Smooth muscle cell (in vitro differentiated cells): ENCODE measurements around the gene GRIPAP1. TPM values are rescaled to one million over a fixed set of nuclear protein-coding genes. Genes with fewer than 3 reads are reported as not detected.
"Not testable (repeated sequence)": the region's sequence is repeated elsewhere in the genome, so short reads cannot be mapped to it uniquely, and the experiment has no call there.

ENCODE experiments used
- DNase-seq: peaks from one replicate; lab custom pipeline; 2025; ENCODE audit not compliant: unreplicated experiment; lab: John Stamatoyannopoulos, UW
- H2AFZ ChIP-seq: fragments of 200-600 bp; sonication (generic); 2 replicates; pipeline ENCODE4 v1.6.0; 2016; ENCODE audit warnings: antibody characterized with exemption, low read depth, mild to moderate bottlenecking
- H3F3A ChIP-seq: fragments of 200-600 bp; sonication (generic); 2 replicates; pipeline ENCODE4 v1.6.0; 2017; ENCODE audit warnings: antibody characterized with exemption, low read depth
- H3K27ac ChIP-seq: fragments of 200-600 bp; sonication (generic); 2 replicates; pipeline ENCODE4 v1.5.1; 2016; ENCODE audit warnings: low read depth, mild to moderate bottlenecking
- H3K27me3 ChIP-seq: fragments of 200-600 bp; sonication (generic); 2 replicates; pipeline ENCODE4 v1.6.1; 2016; ENCODE audit warnings: low read depth, mild to moderate bottlenecking
- H3K36me3 ChIP-seq: fragments of 200-600 bp; sonication (generic); 2 replicates; pipeline ENCODE4 v1.5.1; 2016; ENCODE audit warnings: low read depth
- H3K4me1 ChIP-seq: fragments of 200-600 bp; sonication (generic); 2 replicates; pipeline ENCODE4 v1.5.1; 2016; ENCODE audit warnings: low read depth
- H3K4me2 ChIP-seq: fragments of 200-600 bp; sonication (generic); 2 replicates; pipeline ENCODE4 v1.6.0; 2016; ENCODE audit warnings: mild to moderate bottlenecking
- H3K4me3 ChIP-seq: fragments of 200-600 bp; sonication (generic); 2 replicates; pipeline ENCODE4 v1.5.1; 2016; ENCODE audit warnings: mild to moderate bottlenecking
- H3K79me2 ChIP-seq: fragments of 200-600 bp; sonication (generic); 2 replicates; pipeline ENCODE4 v1.6.0; 2016; ENCODE audit warnings: low read depth, mild to moderate bottlenecking
- H3K9ac ChIP-seq: fragments of 200-600 bp; sonication (generic); 2 replicates; pipeline ENCODE4 v1.6.0; 2016; ENCODE audit warnings: low read depth
- H3K9me3 ChIP-seq: fragments of 200-600 bp; sonication (generic); replicated peaks from 2 replicates; pipeline ENCODE4 v1.5.1; 2016; ENCODE audit warnings: low read depth
- H4K20me1 ChIP-seq: fragments of 200-600 bp; sonication (generic); 2 replicates; pipeline ENCODE4 v1.6.0; 2016; ENCODE audit warnings: low read depth
- WGBS: methylation state at CpG from one replicate; pipeline ENCODE4 v1.1.7; 2016; ENCODE audit warnings: low lambda C conversion rate; 5-methylcytosine and 5-hydroxymethylcytosine counted together
- polyA plus RNA-seq: library from polyadenylated mRNA; unstranded; fragments of >200 nt; fragmentation: Nextera tagmentation; extraction: Ambion mirVana; gene quantifications from 2 replicates; pipeline ENCODE4 v1.2.1, GENCODE V29; 2016
- total RNA-seq: library from RNA; depleted of rRNA; stranded (reverse); fragments of >200 nt; gene quantifications from 2 replicates; pipeline ENCODE4 v1.2.3, GENCODE V29; 2014
- TF ChIP-seq, protein P1 (sequence below): fragments of 200-600 bp; sonication (generic); IDR thresholded peaks from 2 replicates; pipeline ENCODE4 v1.5.1; 2017; ENCODE audit warnings: borderline replicate concordance, mild to moderate bottlenecking, antibody characterized with exemption; ENCODE audit not compliant: insufficient read depth, poor library complexity, severe bottlenecking

GRIPAP1 gene
- total and polyA plus RNA-seq, 2 experiments from 2014 or later, result 10.0 to 14.9 TPM

DNA sequence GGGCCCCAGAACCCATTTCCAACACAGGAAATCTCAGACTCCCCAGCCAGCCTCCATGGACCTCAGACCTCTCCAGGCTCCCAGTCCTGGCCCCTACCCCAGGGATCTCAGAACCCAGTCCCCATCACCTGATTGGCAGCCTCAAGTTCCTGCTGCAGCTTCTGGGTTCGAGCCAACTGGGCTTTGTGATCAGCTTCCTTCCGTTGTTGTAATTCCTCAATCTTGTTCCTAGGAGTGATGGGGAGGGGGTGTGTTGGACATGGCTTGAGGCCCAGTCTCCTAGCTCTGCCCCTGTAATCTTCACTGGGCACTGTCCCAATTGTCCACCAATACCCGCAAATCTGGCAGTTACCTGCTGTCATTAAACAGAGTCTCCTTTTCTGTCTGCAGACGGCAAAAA, 12.6 kb downstream of the GRIPAP1 start:
- no peaks in the 10 kb centered on the region for H3K36me3 ChIP-seq
- no peaks in the 10 kb centered on the region for H3F3A ChIP-seq

DNA sequence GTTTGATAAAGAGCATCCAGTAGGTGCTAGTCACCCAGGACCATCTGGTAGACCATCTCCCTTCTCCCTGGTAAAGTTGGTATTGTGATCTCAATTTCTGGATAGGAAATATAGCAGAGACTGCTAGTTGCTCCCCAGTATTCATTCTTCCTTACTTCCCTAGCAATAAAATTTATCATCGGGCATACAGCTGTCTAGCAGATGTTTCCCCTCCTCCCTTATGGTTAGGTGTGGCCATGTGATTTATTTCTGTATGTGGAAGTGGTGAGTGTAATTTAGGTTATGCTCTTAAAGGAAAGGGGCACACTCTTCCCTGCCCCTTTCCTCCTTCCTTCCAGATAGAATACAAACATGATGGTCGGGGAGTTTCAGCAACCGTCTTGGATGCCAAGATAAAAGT, 18.2 kb downstream of the GRIPAP1 start:
- TF ChIP-seq, protein P1, sequence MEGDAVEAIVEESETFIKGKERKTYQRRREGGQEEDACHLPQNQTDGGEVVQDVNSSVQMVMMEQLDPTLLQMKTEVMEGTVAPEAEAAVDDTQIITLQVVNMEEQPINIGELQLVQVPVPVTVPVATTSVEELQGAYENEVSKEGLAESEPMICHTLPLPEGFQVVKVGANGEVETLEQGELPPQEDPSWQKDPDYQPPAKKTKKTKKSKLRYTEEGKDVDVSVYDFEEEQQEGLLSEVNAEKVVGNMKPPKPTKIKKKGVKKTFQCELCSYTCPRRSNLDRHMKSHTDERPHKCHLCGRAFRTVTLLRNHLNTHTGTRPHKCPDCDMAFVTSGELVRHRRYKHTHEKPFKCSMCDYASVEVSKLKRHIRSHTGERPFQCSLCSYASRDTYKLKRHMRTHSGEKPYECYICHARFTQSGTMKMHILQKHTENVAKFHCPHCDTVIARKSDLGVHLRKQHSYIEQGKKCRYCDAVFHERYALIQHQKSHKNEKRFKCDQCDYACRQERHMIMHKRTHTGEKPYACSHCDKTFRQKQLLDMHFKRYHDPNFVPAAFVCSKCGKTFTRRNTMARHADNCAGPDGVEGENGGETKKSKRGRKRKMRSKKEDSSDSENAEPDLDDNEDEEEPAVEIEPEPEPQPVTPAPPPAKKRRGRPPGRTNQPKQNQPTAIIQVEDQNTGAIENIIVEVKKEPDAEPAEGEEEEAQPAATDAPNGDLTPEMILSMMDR, result no peak
- H3K9ac ChIP-seq, result no peak overlapping the region
- no peaks in the 10 kb centered on the region for H3K27me3 ChIP-seq
- H3K4me1 ChIP-seq, result no peaks in the 10 kb centered on the region
- H3K79me2 ChIP-seq, result no peaks in the 10 kb centered on the region
- no peaks in the 10 kb centered on the region for H3K36me3 ChIP-seq
- WGBS, result 94% methylated on average over 3 of the region's 3 CpGs
- no peaks in the 10 kb centered on the region for H4K20me1 ChIP-seq
- no peak for DNase-seq
- no peaks in the 10 kb centered on the region for H3F3A ChIP-seq
- no peak overlapping the region for H3K4me2 ChIP-seq
- H3K9me3 ChIP-seq, result no peaks in the 10 kb centered on the region
- H3K4me3 ChIP-seq, result no peak overlapping the region
- no peak overlapping the region for H3K27ac ChIP-seq
- H2AFZ ChIP-seq, result no peak overlapping the region

More for the DNA sequence above, 12.6 kb downstream of the GRIPAP1 start:
- no peaks in the 10 kb centered on the region for H3K9me3 ChIP-seq
- H3K4me2 ChIP-seq, result no peak overlapping the region
- TF ChIP-seq, protein P1, result no peak
- H3K27ac ChIP-seq, result no peak overlapping the region
- no peaks in the 10 kb centered on the region for H3K27me3 ChIP-seq
- H3K9ac ChIP-seq, result no peak overlapping the region
- no peak overlapping the region for H3K4me3 ChIP-seq
- no peaks in the 10 kb centered on the region for H3K79me2 ChIP-seq
- DNase-seq, result no peak
- WGBS, result 85% methylated on average over 4 of the region's 4 CpGs
- H3K4me1 ChIP-seq, result no peaks in the 10 kb centered on the region
- no peak overlapping the region for H2AFZ ChIP-seq
- H4K20me1 ChIP-seq, result no peaks in the 10 kb centered on the region

GRCh38 chrX:48983081-48983480, 19.0 kb downstream of the GRIPAP1 start:
- WGBS, result 93% methylated on average over 17 of the region's 17 CpGs
- no peak overlapping the region for H3K9ac ChIP-seq
- H3K27ac ChIP-seq, result no peak overlapping the region
- no peak overlapping the region for H3K4me3 ChIP-seq
- no peaks in the 10 kb centered on the region for H3K9me3 ChIP-seq
- no peak overlapping the region for H2AFZ ChIP-seq
- H4K20me1 ChIP-seq, result no peaks in the 10 kb centered on the region
- no peaks in the 10 kb centered on the region for H3K4me1 ChIP-seq
- no peaks in the 10 kb centered on the region for H3F3A ChIP-seq
- no peak for DNase-seq
- H3K36me3 ChIP-seq, result no peaks in the 10 kb centered on the region
- H3K79me2 ChIP-seq, result no peaks in the 10 kb centered on the region
- TF ChIP-seq, protein P1, result no peak
- no peaks in the 10 kb centered on the region for H3K27me3 ChIP-seq
- H3K4me2 ChIP-seq, result no peak overlapping the region

DNA sequence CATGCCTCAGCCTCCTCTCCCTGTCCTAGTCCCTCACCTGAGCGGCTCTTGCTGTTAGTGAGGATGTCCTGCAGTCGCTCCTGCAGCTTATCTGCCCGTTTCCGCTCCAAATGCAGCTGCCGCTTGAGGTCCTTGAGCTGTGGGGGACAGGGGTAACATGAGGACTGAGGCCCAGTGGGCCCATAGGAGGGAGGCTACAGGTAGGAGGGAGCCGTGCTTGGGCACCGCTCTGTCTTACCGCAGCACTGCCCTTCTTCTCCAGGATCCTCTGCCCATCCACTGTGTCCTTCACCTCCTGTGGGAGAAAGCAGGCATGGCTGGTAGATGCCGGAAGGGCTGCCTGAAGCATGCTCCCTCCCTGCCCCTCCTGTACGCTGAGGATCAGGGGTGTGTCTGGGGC, 20.9 kb downstream of the GRIPAP1 start:
- H3F3A ChIP-seq, result no peaks in the 10 kb centered on the region
- H2AFZ ChIP-seq, result no peak overlapping the region

GRCh38 chrX:48980341-48980740, 21.7 kb downstream of the GRIPAP1 start:
- not testable (repeated sequence) for H3K9ac ChIP-seq, H3K79me2 ChIP-seq, H3K4me1 ChIP-seq, H3K36me3 ChIP-seq, H3K4me2 ChIP-seq, H3K4me3 ChIP-seq, DNase-seq, H3F3A ChIP-seq, H3K9me3 ChIP-seq, H3K27ac ChIP-seq, H4K20me1 ChIP-seq, H3K27me3 ChIP-seq, H2AFZ ChIP-seq
- whole genome bisulfite sequencing, result 96% methylated on average over 6 of the region's 10 CpGs

More for the DNA sequence above, 20.9 kb downstream of the GRIPAP1 start:
- Histone ChIP-seq H3K9me3 (no peaks in the 10 kb centered on the region), H3K4me3 (no peak overlapping the region), H3K79me2 (no peaks in the 10 kb centered on the region), H4K20me1 (no peaks in the 10 kb centered on the region), H3K27ac (no peak overlapping the region), H3K36me3 (no peaks in the 10 kb centered on the region), H3K9ac (no peak overlapping the region), H3K4me1 (no peaks in the 10 kb centered on the region), H3K4me2 (no peak overlapping the region), H3K27me3 (no peaks in the 10 kb centered on the region)
- WGBS, result 83% methylated on average over 10 of the region's 10 CpGs
- DNase-seq, result no peak
- TF ChIP-seq, protein P1, result no peak
